Suppressor macrophage treated with lipopolysaccharide for 4 hours (primary cell): ENCODE data around the gene AGL.
"Not testable (repeated sequence)": the region's sequence is repeated elsewhere in the genome, so short reads cannot be mapped to it uniquely, and the experiment has no call there.

Experiments
- DNase-seq: peaks from one replicate; pipeline ENCODE4 v3.0.0-alpha.2; 2020

The AGL gene

GRCh38 chr1:99851850-99852454 lies 1.8 kb downstream of the AGL start:
- no peak for DNase-seq

GRCh38 chr1:99852648-99853047 lies 2.5 kb downstream of the AGL start:
- DNase-seq = no peak

GRCh38 chr1:99855914-99856450 lies 5.8 kb downstream of the AGL start:
- peak; percentile 9 for DNase-seq

GRCh38 chr1:99857041-99857440 lies 6.9 kb downstream of the AGL start:
- not testable (repeated sequence) for DNase-seq

- DNase-seq = no peak
Observed at GRCh38 chr1:99858286-99858685, 8.1 kb downstream of the AGL start.

- DNase-seq = no peak
Observed at GRCh38 chr1:99858881-99859280, 8.7 kb downstream of the AGL start.

GRCh38 chr1:99860703-99861102 lies 10.5 kb downstream of the AGL start:
- DNase-seq = no peak

- no peak for DNase-seq
Observed at GRCh38 chr1:99867682-99868081, 17.5 kb downstream of the AGL start.

- peak; percentile 11 for DNase-seq
Observed at GRCh38 chr1:99869304-99869703, 19.1 kb downstream of the AGL start.

GRCh38 chr1:99869723-99870122 lies 19.6 kb downstream of the AGL start:
- DNase-seq = no peak

- DNase-seq = no peak
Observed at GRCh38 chr1:99872063-99872462, 21.9 kb downstream of the AGL start.

- DNase-seq = no peak
Observed at GRCh38 chr1:99877568-99877967, 27.4 kb downstream of the AGL start.

GRCh38 chr1:99886179-99886578 lies 36.0 kb downstream of the AGL start:
- DNase-seq = no peak

- no peak for DNase-seq
Observed at GRCh38 chr1:99886841-99887240, 36.7 kb downstream of the AGL start.

GRCh38 chr1:99887890-99888289 lies 37.7 kb downstream of the AGL start:
- no peak for DNase-seq

- DNase-seq = no peak
Observed at GRCh38 chr1:99891997-99892396, 41.8 kb downstream of the AGL start.

GRCh38 chr1:99903278-99903677 lies 53.1 kb downstream of the AGL start:
- DNase-seq = not testable (repeated sequence)

GRCh38 chr1:99906535-99906934 lies 56.4 kb downstream of the AGL start:
- DNase-seq = no peak

- DNase-seq = no peak
Observed at GRCh38 chr1:99917214-99917613, 67.1 kb downstream of the AGL start.

- peak; percentile 79 for DNase-seq
Observed at GRCh38 chr1:99919220-99919619, 69.1 kb downstream of the AGL start.

- no peak for DNase-seq
Observed at GRCh38 chr1:99934801-99935200, 84.6 kb downstream of the AGL start.

- DNase-seq = no peak
Observed at GRCh38 chr1:99935534-99935933, 85.4 kb downstream of the AGL start.

- DNase-seq = no peak
Observed at GRCh38 chr1:99936071-99936470, 85.9 kb downstream of the AGL start.

- no peak for DNase-seq
Observed at GRCh38 chr1:99942723-99943122, 92.6 kb downstream of the AGL start.

- DNase-seq = no peak
Observed at GRCh38 chr1:99943223-99943794, 93.1 kb downstream of the AGL start.
